Transverse colon (tissue), 4 donors: ENCODE data around the gene BCAR3. TPM values are rescaled to one million over a fixed set of nuclear protein-coding genes. Genes with fewer than 3 reads are reported as not detected.

Experiments used
- DNase-seq: peaks from one replicate; pipeline ENCODE4 v3.0.0-alpha.2; 2019
- H3K27ac ChIP-seq, 4 donors: fragments of 200-600 bp; sonication (generic); 2 replicates each; pipeline ENCODE4 v1.5.1; 2016 to 2018; ENCODE audit warnings: inconsistent platforms in 4 of 4
- H3K27me3 ChIP-seq: fragments of 200-600 bp; sonication (generic); 2 replicates; pipeline ENCODE4 v1.5.1; 2017; ENCODE audit warnings: inconsistent platforms
- H3K36me3 ChIP-seq, 4 donors: fragments of 200-600 bp; sonication (generic); 2 replicates each; pipeline ENCODE4 v1.5.1; 2017 to 2019; ENCODE audit warnings: inconsistent platforms in 4 of 4
- H3K4me1 ChIP-seq, 4 donors: fragments of 200-600 bp; sonication (generic); 2 replicates each; pipeline ENCODE4 v1.5.1; 2017 to 2020; ENCODE audit warnings: inconsistent platforms in 4 of 4
- H3K4me3 ChIP-seq, 4 donors: fragments of 200-600 bp; sonication (generic); 1 replicate in 1 of 4; 2 replicates in 3 of 4; pipeline versions ENCODE4 v1.5.1 to v1.6.1; 2017 to 2019; ENCODE audit warnings: inconsistent platforms in 4 of 4
- H3K9me3 ChIP-seq, 2 donors: fragments of 200-600 bp; sonication (generic); 2 replicates each; pipeline ENCODE4 v1.5.1; 2017 to 2019; ENCODE audit warnings: inconsistent platforms in 2 of 2
- CTCF ChIP-seq, 5 experiments: fragments of 200-600 bp in 3 of 5; fragments of 450-650 bp in 2 of 5; sonication (generic) in 3 of 5; IDR thresholded peaks; 1 replicate in 2 of 5; 2 replicates in 3 of 5; pipeline ENCODE4 v1.5.1; 2016 to 2017; ENCODE audit warnings: antibody characterized with exemption in 5 of 5, inconsistent platforms in 3 of 5, mild to moderate bottlenecking in 2 of 5, moderate library complexity in 1 of 5
- EP300 ChIP-seq: sonication (generic); formaldehyde crosslinking; IDR thresholded peaks from one replicate; pipeline ENCODE4 v1.6.1; 2017; ENCODE audit warnings: antibody characterized with exemption, low read depth
- POLR2A ChIP-seq: fragments of 450-650 bp; IDR thresholded peaks from one replicate; pipeline ENCODE4 v1.6.1; 2016; ENCODE audit warnings: antibody characterized with exemption, mild to moderate bottlenecking, moderate library complexity
- POLR2AphosphoS5 ChIP-seq, 3 donors: sonication (generic); formaldehyde crosslinking; IDR thresholded peaks; one replicate each; pipeline ENCODE4 v1.6.1; 2016; ENCODE audit warnings: antibody characterized with exemption in 3 of 3
- WGBS, 2 donors: methylation state at CpG; one replicate each; pipeline ENCODE4 v1.1.5; 2018; ENCODE audit warnings: low coverage in 1 of 2; 5-methylcytosine and 5-hydroxymethylcytosine counted together
- in situ Hi-C, 4 donors: fragments of 200-750 bp; cut with MboI; loops; one replicate each; pipeline versions ENCODE4 v1.15.0 to v1.15.1; 2017; ENCODE audit warnings: low sequenced_read_pairs in 3 of 4, low pct_ligation_motif_present in 1 of 4, low pct_unique_long_range_greater_than_20kb in 1 of 4
- intact Hi-C: fragments of 100-400 bp; cut with DNase I; formaldehyde crosslinking; loops from one replicate; pipeline ENCODE4 v1.15.1; 2023; ENCODE audit warnings: low total_unique reads
- total RNA-seq, 4 donors: library from RNA; depleted of rRNA; stranded (reverse); fragments of >200 nt; gene quantifications; one replicate each; pipeline ENCODE4 v1.1.0, GENCODE V29; 2016

BCAR3 gene
- total RNA-seq, 4 donors from 2014 or later: 12.3 to 71.7 (median 40.5) TPM

GRCh38 chr1:93596329-93597089 is 85.1 kb downstream of the BCAR3 start:
- WGBS, 2 donors: 85 to 87% methylated on average over 3 to 4 of the region's 4 CpGs
- Histone ChIP-seq H3K27ac (no peak overlapping the region), H3K36me3 (no peaks in the 10 kb centered on the region), H3K9me3 (no peaks in the 10 kb centered on the region), H3K4me1 (peaks cover 14 to 34% (median 23%) of the 10 kb centered on the region in 4 donors), H3K27me3 (no peaks in the 10 kb centered on the region), H3K4me3 (no peak overlapping the region)
- in situ Hi-C loops: no loop called here
- no peak for TF ChIP-seq POLR2AphosphoS5 (IDR thresholded peaks at IDR 0.05)
- TF ChIP-seq CTCF (IDR thresholded peaks at IDR 0.05): no peak
- TF ChIP-seq EP300: no peak
- TF ChIP-seq POLR2A: no peak
- intact Hi-C loops: no loop called here
- DNase-seq: no peak

GRCh38 chr1:93595743-93596142 is 85.9 kb downstream of the BCAR3 start:
- intact Hi-C loops: no loop called here

GRCh38 chr1:93595266-93595665 is 86.4 kb downstream of the BCAR3 start:
- Histone ChIP-seq H3K36me3 (no peaks in the 10 kb centered on the region), H3K27me3 (no peaks in the 10 kb centered on the region), H3K4me3 (no peak overlapping the region), H3K4me1 (peaks cover 14 to 39% (median 26%) of the 10 kb centered on the region in 4 donors), H3K27ac (no peak overlapping the region), H3K9me3 (no peaks in the 10 kb centered on the region)
- intact Hi-C loops (no loop called here), in situ Hi-C loops (no loop called here)
- no peak for TF ChIP-seq CTCF (IDR thresholded peaks at IDR 0.05)
- no peak for TF ChIP-seq POLR2A
- no peak for TF ChIP-seq POLR2AphosphoS5 (IDR thresholded peaks at IDR 0.05)
- TF ChIP-seq EP300: no peak
- DNase-seq: no peak
- 60 to 89% methylated on average over 2 of the region's 2 CpGs for WGBS, 2 donors

More at GRCh38 chr1:93595743-93596142, 85.9 kb downstream of the BCAR3 start:
- H3K36me3 ChIP-seq: no peaks in the 10 kb centered on the region
- WGBS, 2 donors: 84 to 93% methylated on average over 4 of the region's 4 CpGs
- no peaks in the 10 kb centered on the region for H3K27me3 ChIP-seq
- H3K4me3 ChIP-seq: no peak overlapping the region
- no peak for DNase-seq
- peaks cover 14 to 39% (median 26%) of the 10 kb centered on the region in 4 donors for H3K4me1 ChIP-seq
- no peak overlapping the region for H3K27ac ChIP-seq
- H3K9me3 ChIP-seq: no peaks in the 10 kb centered on the region
- TF ChIP-seq POLR2A (no peak), POLR2AphosphoS5 (IDR thresholded peaks at IDR 0.05) (no peak), CTCF (IDR thresholded peaks at IDR 0.05) (no peak)
- in situ Hi-C loops: no loop called here

- no peak overlapping the region for H3K27ac ChIP-seq
- no peaks in the 10 kb centered on the region for H3K9me3 ChIP-seq
- no peak for TF ChIP-seq CTCF (IDR thresholded peaks at IDR 0.05)
- TF ChIP-seq EP300: no peak
- TF ChIP-seq POLR2AphosphoS5 (IDR thresholded peaks at IDR 0.05): no peak
- no peak for TF ChIP-seq POLR2A
- in situ Hi-C loops (no loop called here), intact Hi-C loops (no loop called here)
- H3K36me3 ChIP-seq: no peaks in the 10 kb centered on the region
- peaks cover 14 to 39% (median 26%) of the 10 kb centered on the region in 4 donors for H3K4me1 ChIP-seq
- WGBS, 2 donors: 100% methylated on average over 1 of the region's 1 CpG; no CpG with 5 or more reads in 1 of the 2 donors
- H3K4me3 ChIP-seq: no peak overlapping the region
- DNase-seq: no peak
- H3K27me3 ChIP-seq: no peaks in the 10 kb centered on the region
Measured at GRCh38 chr1:93594603-93594880, 87.1 kb downstream of the BCAR3 start.
